Measurements from ENCODE around the gene CD247. TPM values are rescaled to one million over a fixed set of nuclear protein-coding genes. Genes with fewer than 3 reads are reported as not detected.

The CD247 gene
- total and polyA plus RNA-seq, 10 of the 15 experiments (the other 5 are each of a cell fraction or from before 2014, with no cell fraction given), result 0.10 to 0.77 (median 0.30) TPM

DNA sequence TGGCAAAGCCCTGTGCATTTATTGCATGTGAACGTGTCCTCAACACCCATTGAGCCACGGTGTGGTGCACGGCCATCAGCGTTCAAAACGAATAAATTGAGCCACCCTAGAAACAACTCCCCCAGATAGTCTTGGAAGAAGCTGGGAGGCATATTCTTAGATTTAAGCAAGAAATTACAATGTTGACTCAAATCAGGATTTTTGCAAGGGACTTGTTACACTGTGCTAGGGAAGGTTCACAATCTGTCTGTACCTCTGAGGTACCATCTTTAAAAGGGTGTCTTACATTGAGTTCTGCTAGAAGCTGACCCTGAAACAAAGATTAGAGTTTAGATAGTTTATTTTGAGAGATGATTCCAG is 16.2 kb downstream of the CD247 start:
- Histone ChIP-seq H3K4me3 (no peak overlapping the region), H3K4me1 (ENCODE audit: control insufficient read depth, insufficient read depth, low read length) (peaks cover 32% of the 10 kb centered on the region), H3K27ac (ENCODE audit: control insufficient read depth, insufficient read depth) (no peak overlapping the region), H3K4me2 (ENCODE audit: control insufficient read depth, insufficient read depth) (no peak overlapping the region), H3K36me3 (ENCODE audit: control insufficient read depth in 2 of 2, insufficient read depth in 2 of 2, low read length in 1 of 2) (no peaks in the 10 kb centered on the region), H3K9me3 (replicated peaks; ENCODE audit: control insufficient read depth, insufficient read depth, low read length) (no peaks in the 10 kb centered on the region), H2AFZ (ENCODE audit: control insufficient read depth, low read depth, low read length) (no peak overlapping the region), H4K20me1 (ENCODE audit: control insufficient read depth, insufficient read depth) (no peaks in the 10 kb centered on the region), H3K9ac (ENCODE audit: control insufficient read depth, insufficient read depth, low read length) (no peak overlapping the region), H3K27me3 (replicated peaks in 1 of 2; ENCODE audit: control insufficient read depth in 2 of 2, insufficient read depth in 2 of 2, low read length in 1 of 2) (no peaks in the 10 kb centered on the region), H3K79me2 (ENCODE audit: control insufficient read depth, insufficient read depth, low read length) (no peaks in the 10 kb centered on the region)
- in situ Hi-C loops (cut with MboI) (no loop called here), intact Hi-C loops (cut with micrococcal nuclease; ENCODE audit: unreplicated experiment) (no loop called here)
- ATAC-seq, result no peak
- no TSS peak for BruUV-seq (replicated peaks)
- WGBS (ENCODE audit: insufficient coverage, insufficient replicate concordance, low lambda C conversion rate, missing lambda C conversion rate), result 59% methylated on average over 5 of the region's 5 CpGs
- DNase-seq (ENCODE audit: low read depth, low spot score), result no peak
- ChIA-PET CTCF (interaction anchor here (0.6 to 3.4 kb wide), 2 partner anchors 31 to 186 kb away, joined by 3 to 15 read pairs; no protein-coding TSS in a partner anchor), POLR2A (no interaction called here), RAD21 (ENCODE audit: unreplicated experiment) (no interaction called here), SMC1A (ENCODE audit: uncharacterized antibody, unreplicated experiment) (interaction anchor here (0.6 kb wide), 1 partner anchor 28 kb away, joined by 3 read pairs; no protein-coding TSS in a partner anchor)
- no peak for TF ChIP-seq SREBF2 (IDR thresholded peaks at IDR 0.05; ENCODE audit: low read length)
- no peak for TF ChIP-seq YBX1 (IDR thresholded peaks at IDR 0.05)
- no peak for TF ChIP-seq FOXK2 (IDR thresholded peaks at IDR 0.05)
- TF ChIP-seq EGR1 (IDR thresholded peaks at IDR 0.05; ENCODE audit: borderline replicate concordance in 1 of 2, low read depth in 2 of 2, low read length in 2 of 2), result no peak
- TF ChIP-seq, protein P1, sequence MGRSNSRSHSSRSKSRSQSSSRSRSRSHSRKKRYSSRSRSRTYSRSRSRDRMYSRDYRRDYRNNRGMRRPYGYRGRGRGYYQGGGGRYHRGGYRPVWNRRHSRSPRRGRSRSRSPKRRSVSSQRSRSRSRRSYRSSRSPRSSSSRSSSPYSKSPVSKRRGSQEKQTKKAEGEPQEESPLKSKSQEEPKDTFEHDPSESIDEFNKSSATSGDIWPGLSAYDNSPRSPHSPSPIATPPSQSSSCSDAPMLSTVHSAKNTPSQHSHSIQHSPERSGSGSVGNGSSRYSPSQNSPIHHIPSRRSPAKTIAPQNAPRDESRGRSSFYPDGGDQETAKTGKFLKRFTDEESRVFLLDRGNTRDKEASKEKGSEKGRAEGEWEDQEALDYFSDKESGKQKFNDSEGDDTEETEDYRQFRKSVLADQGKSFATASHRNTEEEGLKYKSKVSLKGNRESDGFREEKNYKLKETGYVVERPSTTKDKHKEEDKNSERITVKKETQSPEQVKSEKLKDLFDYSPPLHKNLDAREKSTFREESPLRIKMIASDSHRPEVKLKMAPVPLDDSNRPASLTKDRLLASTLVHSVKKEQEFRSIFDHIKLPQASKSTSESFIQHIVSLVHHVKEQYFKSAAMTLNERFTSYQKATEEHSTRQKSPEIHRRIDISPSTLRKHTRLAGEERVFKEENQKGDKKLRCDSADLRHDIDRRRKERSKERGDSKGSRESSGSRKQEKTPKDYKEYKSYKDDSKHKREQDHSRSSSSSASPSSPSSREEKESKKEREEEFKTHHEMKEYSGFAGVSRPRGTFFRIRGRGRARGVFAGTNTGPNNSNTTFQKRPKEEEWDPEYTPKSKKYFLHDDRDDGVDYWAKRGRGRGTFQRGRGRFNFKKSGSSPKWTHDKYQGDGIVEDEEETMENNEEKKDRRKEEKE (IDR thresholded peaks at IDR 0.05), result no peak
- TF ChIP-seq ZZZ3 (IDR thresholded peaks at IDR 0.05; ENCODE audit: control insufficient read depth, insufficient read length, low read depth), result no peak
- no peak for TF ChIP-seq PML (IDR thresholded peaks at IDR 0.05; ENCODE audit: low read length)
- TF ChIP-seq ZNF384 (IDR thresholded peaks at IDR 0.05; ENCODE audit: borderline replicate concordance, low read depth, low read length), result no peak
- TF ChIP-seq, protein P2, sequence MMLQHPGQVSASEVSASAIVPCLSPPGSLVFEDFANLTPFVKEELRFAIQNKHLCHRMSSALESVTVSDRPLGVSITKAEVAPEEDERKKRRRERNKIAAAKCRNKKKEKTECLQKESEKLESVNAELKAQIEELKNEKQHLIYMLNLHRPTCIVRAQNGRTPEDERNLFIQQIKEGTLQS (IDR thresholded peaks at IDR 0.05; ENCODE audit: borderline replicate concordance, extremely low read depth, low read depth, low read length), result no peak
- no peak for TF ChIP-seq CHD2 (IDR thresholded peaks at IDR 0.05; ENCODE audit: borderline replicate concordance, low read depth, low read length)
- no peak for TF ChIP-seq YY1 (IDR thresholded peaks at IDR 0.05; ENCODE audit: low read depth, low read length)
- no peak for FAIRE-seq
